Lower leg skin (tissue), 4 donors: Measurements from ENCODE around the gene ZFP36L2. TPM values are rescaled to one million over a fixed set of nuclear protein-coding genes. Genes with fewer than 3 reads are reported as not detected.

Experiments
- DNase-seq, 2 donors: peaks; one replicate each; pipeline ENCODE4 v3.0.0-alpha.2; 2019; ENCODE audit warnings: low spot score in 2 of 2
- H3K4me3 ChIP-seq: fragments of 200-600 bp; sonication (generic); 2 replicates; pipeline ENCODE4 v1.5.1; 2017; ENCODE audit warnings: mild to moderate bottlenecking, low read depth; ENCODE audit not compliant: poor library complexity, severe bottlenecking
- POLR2A ChIP-seq, 2 donors: fragments of 450-650 bp; IDR thresholded peaks; one replicate each; pipeline ENCODE4 v1.6.1; 2016 to 2017; ENCODE audit warnings: antibody characterized with exemption in 2 of 2, mild to moderate bottlenecking in 1 of 2, moderate library complexity in 1 of 2
- WGBS, 2 donors: methylation state at CpG; one replicate each; pipeline ENCODE4 v1.1.5; 2018; 5-methylcytosine and 5-hydroxymethylcytosine counted together
- intact Hi-C: fragments of 100-400 bp; cut with DNase I; formaldehyde crosslinking; loops from one replicate; pipeline ENCODE4 v1.15.0; 2023; ENCODE audit warnings: low total_unique reads
- total RNA-seq, 4 donors: library from RNA; depleted of rRNA; stranded (reverse); fragments of >200 nt; gene quantifications; one replicate each; pipeline ENCODE4 v1.1.0, GENCODE V29; 2016
- TF ChIP-seq, protein P1 (sequence below), 3 donors: fragments of 450-650 bp; IDR thresholded peaks; one replicate each; pipeline ENCODE4 v1.5.1; 2016; ENCODE audit warnings: antibody characterized with exemption in 3 of 3, mild to moderate bottlenecking in 3 of 3, moderate library complexity in 2 of 3

The ZFP36L2 gene
- total RNA-seq, 4 donors from 2014 or later = 137 to 329 (median 147) TPM

DNA sequence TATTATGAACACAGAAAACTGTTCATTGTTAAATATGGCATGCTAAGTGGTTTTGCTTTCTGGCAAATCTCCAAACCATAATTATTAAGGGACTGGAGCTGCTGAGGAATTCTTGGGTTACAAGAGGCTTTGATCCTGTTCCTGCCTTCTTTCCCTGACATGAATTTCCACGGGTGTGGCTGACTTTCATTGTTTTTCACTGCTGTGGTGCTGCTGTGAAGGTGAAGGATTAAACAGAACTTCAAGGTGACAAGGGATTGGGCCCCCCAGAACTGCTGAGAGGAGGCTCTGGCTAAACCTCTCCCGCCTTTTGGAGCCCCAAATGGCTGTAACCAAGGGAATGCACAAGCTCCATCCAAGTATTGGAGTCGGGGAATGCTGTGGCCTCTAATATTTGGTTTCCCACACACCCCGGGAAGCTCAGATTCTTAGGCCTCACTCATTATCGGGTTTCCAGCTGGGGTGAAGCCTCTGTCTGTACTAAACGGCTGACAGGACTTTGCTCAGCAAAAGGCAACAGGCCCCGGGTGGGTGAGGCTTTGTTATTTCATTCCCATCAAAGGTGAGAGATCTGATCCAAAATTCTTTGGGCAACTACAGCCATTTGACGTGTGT lies 29.0 kb upstream of the ZFP36L2 start:
- 60 to 62% methylated on average over 8 of the region's 8 CpGs for WGBS, 2 donors
- H3K4me3 ChIP-seq = no peak overlapping the region
- intact Hi-C loops = no loop called here
- no peak for DNase-seq
- TF ChIP-seq, protein P1, sequence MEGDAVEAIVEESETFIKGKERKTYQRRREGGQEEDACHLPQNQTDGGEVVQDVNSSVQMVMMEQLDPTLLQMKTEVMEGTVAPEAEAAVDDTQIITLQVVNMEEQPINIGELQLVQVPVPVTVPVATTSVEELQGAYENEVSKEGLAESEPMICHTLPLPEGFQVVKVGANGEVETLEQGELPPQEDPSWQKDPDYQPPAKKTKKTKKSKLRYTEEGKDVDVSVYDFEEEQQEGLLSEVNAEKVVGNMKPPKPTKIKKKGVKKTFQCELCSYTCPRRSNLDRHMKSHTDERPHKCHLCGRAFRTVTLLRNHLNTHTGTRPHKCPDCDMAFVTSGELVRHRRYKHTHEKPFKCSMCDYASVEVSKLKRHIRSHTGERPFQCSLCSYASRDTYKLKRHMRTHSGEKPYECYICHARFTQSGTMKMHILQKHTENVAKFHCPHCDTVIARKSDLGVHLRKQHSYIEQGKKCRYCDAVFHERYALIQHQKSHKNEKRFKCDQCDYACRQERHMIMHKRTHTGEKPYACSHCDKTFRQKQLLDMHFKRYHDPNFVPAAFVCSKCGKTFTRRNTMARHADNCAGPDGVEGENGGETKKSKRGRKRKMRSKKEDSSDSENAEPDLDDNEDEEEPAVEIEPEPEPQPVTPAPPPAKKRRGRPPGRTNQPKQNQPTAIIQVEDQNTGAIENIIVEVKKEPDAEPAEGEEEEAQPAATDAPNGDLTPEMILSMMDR (IDR thresholded peaks at IDR 0.05) = no peak
- TF ChIP-seq POLR2A (IDR thresholded peaks at IDR 0.05) = no peak

DNA sequence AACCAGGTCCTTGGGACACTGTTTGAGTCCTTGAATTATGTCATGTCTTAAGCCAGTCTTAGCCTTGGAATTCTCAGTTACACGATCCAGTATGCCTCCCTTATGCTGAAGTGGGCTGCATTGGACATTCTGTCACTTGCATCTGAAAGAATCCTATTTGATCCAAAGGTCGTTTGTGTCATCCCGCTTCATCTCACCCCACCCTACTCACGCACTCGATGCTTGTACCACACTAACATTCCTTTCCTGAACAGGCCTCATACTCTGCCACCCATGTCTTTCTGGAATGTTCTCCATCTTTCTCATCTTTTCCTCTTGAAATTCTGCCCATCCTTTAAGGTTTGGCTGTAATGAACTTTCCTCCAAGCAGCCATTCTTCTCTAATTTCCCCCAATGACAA lies 27.9 kb upstream of the ZFP36L2 start:
- no peak for DNase-seq
- intact Hi-C loops = no loop called here
- no peak overlapping the region for H3K4me3 ChIP-seq
- 69 to 74% methylated on average over 5 of the region's 5 CpGs for WGBS, 2 donors
- TF ChIP-seq POLR2A (IDR thresholded peaks at IDR 0.05) = no peak
- TF ChIP-seq, protein P1 (IDR thresholded peaks at IDR 0.05) = no peak

DNA sequence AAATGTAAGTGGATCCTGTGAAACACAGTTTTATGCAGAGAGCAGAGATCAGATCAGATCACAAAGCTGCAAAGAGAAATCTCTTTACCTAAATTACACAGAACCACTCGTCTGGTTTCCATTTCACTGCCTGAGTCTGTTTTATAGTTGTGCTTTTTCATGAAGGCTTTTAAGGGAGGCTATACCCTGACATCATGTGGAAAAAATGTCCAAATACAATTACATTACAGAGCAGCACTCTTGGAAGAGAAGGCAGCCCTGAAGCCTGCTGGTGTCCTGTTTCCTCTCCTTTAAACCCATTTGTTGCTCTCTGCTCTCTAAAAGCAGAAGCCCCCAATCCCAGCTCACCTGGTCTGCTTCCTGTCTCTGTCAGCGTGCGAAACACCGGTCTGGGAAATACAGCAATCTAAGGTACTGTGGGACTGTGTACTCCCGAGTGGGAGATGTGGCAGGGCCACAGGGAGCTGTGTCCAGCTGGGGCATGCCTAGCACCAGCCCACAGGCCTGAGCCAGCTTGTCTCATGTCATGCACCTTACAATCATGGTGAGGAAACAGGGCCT lies 24.8 kb upstream of the ZFP36L2 start:
- TF ChIP-seq, protein P1 (IDR thresholded peaks at IDR 0.05) = no peak
- no peak for TF ChIP-seq POLR2A (IDR thresholded peaks at IDR 0.05)
- no peak overlapping the region for H3K4me3 ChIP-seq
- 33 to 49% methylated on average over 5 of the region's 5 CpGs for WGBS, 2 donors
- DNase-seq = no peak
- intact Hi-C loops = no loop called here

DNA sequence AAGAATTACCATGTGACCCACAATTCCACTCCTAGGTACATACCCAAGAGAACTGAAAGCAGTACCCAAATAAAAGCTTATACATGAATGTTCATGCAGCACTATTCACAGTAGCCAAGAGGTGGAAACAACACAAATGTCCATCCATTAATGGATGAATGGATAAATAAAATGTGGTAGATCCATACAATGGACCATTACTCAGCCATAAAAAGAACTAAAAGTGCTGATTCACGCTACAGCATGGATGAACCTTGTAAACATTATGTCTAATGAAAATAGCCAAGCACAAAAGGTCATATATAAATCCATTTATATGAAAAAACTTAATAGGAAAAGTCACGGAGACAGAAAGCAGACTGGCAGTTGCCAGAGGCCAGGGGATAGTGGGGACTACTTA lies 23.6 kb upstream of the ZFP36L2 start:
- H3K4me3 ChIP-seq = no peak overlapping the region
- no peak for DNase-seq
- 95 to 96% methylated on average over 2 of the region's 2 CpGs for WGBS, 2 donors
- intact Hi-C loops = no loop called here
- no peak for TF ChIP-seq POLR2A (IDR thresholded peaks at IDR 0.05)
- TF ChIP-seq, protein P1 (IDR thresholded peaks at IDR 0.05) = no peak

DNA sequence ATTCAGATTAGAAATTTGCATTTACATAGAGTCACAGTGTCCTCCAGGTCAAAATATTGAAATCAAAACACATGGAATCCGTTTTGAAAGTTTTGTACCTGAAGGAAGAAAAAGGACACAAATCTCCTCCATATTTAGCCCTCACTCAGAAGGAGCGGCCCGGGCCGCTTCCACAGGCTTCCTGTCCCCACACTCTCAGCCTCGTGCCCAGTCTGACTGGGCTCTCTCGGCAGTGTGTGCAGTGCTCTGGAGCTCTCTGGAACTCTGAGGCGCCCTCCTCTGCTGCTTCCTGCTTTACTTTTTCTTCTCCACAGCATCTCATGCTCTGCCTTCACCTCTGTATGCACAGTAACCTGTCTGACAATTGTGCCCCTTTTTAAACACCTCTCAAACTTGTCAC lies 22.2 kb upstream of the ZFP36L2 start:
- 87 to 92% methylated on average over 7 of the region's 7 CpGs for WGBS, 2 donors
- intact Hi-C loops = no loop called here
- TF ChIP-seq POLR2A (IDR thresholded peaks at IDR 0.05) = no peak
- TF ChIP-seq, protein P1 (IDR thresholded peaks at IDR 0.05) = no peak
- no peak overlapping the region for H3K4me3 ChIP-seq
- no peak for DNase-seq

DNA sequence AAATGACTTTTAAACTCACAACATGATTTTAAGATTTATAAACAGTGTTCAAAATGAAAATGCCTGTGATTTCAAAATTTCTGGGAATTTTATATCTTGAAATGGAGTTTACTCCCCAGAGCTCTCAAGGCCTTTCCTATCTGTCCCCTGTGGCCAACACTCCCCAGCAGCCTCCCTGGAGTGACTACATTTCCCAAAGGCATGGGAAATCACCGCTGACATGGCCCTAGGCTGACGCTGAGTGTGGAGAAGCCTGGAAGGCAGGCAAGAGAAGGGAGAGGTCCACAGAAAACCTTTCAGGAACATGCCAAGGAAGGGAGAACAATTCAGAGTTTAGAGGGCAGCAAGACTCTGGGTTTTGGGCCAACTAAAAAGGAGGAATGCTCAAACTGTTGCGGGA lies 20.2 kb upstream of the ZFP36L2 start:
- H3K4me3 ChIP-seq = no peak overlapping the region
- 85 to 90% methylated on average over 3 of the region's 3 CpGs for WGBS, 2 donors
- DNase-seq = no peak
- intact Hi-C loops = no loop called here
- TF ChIP-seq, protein P1 (IDR thresholded peaks at IDR 0.05) = no peak
- TF ChIP-seq POLR2A (IDR thresholded peaks at IDR 0.05) = no peak
